Left ventricle myocardium superior (tissue), 1 donor: ENCODE measurements around the gene PLXNA2. TPM values are rescaled to one million over a fixed set of nuclear protein-coding genes. Genes with fewer than 3 reads are reported as not detected.

Experiments
- ATAC-seq: fragments of 200-7000 bp; cut with Tn5 transposase; one replicate; pipeline ENCODE4 v1.9.1; 2020; ENCODE audit warnings: mild to moderate bottlenecking, moderate library complexity
- DNase-seq: peaks from one replicate; pipeline ENCODE4 v3.0.0-alpha.2; 2020
- intact Hi-C: fragments of 100-400 bp; cut with micrococcal nuclease; formaldehyde crosslinking; loops from one replicate; pipeline ENCODE4 v1.11.0; 2022
- total RNA-seq: library from RNA; stranded (reverse); fragmentation: NEBNext Ultra II Directional; extraction: Animal tissue kit (Norgen Biotek cat#: 25700); gene quantifications from one replicate; pipeline ENCODE4 v1.2.1, GENCODE V29; 2021
- donor health status: DM: no; HTN: yes; CAD: no; lungs with severe emphysema.

The PLXNA2 gene
- total RNA-seq, 1 donor from 2014 or later, result 12.1 TPM

DNA sequence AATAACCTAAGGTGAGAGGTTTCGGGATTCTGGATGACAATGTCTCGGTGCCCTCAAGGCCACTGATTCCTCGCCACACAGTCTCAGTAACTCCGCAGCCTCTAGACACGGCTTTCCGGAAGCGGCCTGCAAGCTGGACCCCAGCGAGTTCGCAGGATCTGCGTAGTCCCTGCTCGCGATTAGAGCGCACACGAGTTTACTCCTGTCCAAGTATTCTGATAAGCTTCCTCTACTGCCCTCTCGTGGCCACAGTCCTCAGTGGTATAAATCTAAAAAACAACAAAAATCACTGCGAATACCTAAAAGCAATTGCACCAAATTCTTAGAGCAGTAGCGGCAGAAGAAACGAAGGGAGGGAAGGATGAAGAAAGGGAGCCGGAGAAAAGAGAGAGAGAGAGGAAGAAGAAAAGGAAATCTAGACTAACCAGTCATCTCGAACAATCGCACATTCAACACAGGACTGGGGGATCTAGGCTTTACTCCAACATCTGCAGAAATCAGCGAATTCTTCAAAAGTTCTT lies 1.1 kb upstream of the PLXNA2 start:
- peak; percentile 91 for DNase-seq
- ATAC-seq, result peak; percentile 74
- intact Hi-C loops, result loop anchor here (10.0 kb wide), 2 partner anchors 110 to 220 kb away; no protein-coding TSS in a partner anchor

DNA sequence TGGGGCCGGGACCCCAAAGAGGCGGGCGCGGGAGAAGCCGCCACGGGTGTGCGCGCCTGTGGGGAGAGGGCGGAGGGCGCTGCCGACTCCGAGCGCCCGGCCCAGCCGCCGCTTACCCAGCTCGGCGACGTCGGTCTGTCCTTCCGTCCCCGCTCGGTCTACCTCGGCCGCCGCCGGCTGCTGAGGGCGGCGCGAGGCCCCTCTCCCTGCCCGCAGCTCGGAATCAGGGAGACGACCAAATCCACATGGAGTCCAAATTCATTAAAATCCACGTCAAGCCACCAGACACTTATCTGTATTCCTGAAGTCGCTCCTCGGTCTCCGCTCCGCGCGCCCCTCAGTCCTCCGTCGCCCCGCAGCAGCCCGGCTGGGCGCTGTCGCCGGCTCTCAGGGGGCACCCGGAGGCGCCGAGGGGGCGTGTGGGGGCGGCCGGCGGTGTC lies 637 bp downstream of the PLXNA2 start:
- ATAC-seq (peak; percentile 48), DNase-seq (peak; percentile 62)
- intact Hi-C loops, result loop anchor here (10.0 kb wide), 2 partner anchors 109 to 219 kb away; no protein-coding TSS in a partner anchor

DNA sequence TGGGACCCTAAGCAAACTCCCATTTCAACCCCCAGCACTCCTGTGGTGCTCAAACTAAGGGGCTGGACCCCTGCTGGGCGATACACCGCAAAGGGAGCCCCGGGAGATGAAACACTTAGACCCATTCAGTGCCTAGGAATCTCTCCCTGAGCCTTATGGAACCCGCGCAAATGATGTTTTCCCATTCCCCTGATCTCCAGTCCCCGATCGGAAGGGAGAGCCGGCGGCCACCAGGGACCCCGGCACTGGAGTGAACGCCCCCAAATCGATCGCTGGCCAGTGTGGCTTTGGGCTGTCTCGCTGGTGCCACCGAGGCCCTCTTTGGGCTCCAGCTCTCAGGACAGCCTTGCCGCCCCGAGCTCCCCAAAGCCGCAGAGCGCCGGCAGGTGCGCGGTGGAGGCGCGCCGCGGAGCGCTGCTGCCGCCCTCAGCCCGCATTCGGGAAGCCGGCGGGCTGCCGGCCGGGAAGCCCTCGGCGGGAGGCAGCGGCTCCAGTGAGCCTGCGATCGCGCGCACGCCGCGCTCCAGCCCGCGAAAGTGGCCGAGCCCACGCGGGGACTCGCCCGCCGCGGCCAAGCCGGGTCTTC lies 1.1 kb downstream of the PLXNA2 start:
- DNase-seq (no peak), ATAC-seq (peak; percentile 58)
- intact Hi-C loops, result loop anchor here (10.0 kb wide), 2 partner anchors 108 to 218 kb away; no protein-coding TSS in a partner anchor

DNA sequence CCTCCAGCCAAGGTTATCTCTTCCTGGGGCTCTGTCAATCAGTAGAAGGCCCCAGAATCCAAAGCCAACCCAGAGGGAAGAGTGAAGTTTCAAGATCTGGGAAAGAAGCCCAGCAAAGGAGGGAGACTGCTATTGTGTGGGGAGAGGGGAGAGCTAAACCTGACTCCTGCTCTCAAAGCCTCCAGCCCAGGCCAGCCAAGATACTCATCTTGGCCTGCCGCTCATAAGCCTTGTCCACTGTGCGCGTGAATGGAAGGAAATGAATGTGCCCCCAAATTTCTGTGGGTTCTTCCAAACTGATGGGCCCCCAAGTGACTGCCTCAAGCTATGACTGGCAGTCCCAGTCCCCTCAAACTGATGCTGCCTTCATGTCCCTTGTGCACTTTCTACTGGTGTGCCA lies 2.0 kb downstream of the PLXNA2 start:
- DNase-seq (no peak), ATAC-seq (no peak)
- intact Hi-C loops, result loop anchor here (10.0 kb wide), 2 partner anchors 107 to 217 kb away; no protein-coding TSS in a partner anchor

DNA sequence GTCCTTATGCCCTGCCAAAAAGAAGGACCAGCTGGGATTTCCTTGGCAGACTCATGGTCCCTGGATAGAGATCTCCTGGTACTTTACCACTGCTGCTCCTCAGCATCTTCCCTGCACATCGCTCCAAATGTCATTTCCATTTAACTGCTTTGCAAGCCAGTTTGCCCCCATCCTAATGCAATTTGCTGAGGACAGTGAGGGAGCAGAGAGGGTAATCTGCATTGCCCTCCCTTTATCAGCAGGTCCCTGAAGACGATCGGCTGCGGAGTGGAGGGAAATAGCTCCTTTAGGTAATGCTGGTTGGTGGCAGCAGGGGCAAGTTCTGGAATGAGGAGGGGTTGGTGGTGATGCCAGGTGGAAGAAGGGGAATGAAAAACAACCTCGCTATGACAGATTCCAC lies 2.7 kb downstream of the PLXNA2 start:
- intact Hi-C loops, result loop anchor here (10.0 kb wide), 2 partner anchors 107 to 217 kb away; no protein-coding TSS in a partner anchor
- ATAC-seq (no peak), DNase-seq (no peak)

DNA sequence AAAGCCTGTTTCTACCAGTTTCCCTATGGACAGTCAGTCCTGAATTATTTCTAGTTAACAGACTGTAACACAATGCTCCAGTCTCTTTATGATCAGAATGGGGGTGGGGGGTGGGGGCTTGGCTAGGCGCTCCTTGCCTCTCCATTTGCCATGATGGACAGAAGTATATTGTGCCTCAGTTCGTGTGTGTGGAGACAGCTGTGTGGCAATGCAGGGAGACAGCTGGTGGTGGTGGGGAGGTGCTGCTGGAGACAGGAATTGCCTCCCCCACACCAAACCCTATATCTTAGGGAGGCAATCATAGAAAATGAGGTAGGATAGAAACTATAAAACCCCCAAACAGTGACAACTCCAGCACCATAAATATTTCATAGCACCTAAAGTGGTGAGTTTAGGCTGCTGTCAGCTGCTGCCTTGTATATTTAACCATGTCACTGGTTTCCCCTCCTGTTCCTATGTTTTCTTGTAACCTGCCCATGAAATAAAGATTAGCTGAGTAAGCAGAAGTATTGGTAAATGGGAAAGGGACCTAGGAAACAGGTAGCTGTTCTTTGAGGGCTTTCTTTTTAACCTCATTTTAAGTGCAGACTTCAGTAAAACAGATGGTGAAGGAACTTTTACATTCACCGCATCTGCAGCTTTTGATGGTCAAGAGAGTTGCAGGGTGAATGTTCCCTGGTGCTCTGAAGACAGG lies 3.4 kb downstream of the PLXNA2 start:
- intact Hi-C loops, result loop anchor here (10.0 kb wide), 2 partner anchors 106 to 216 kb away; no protein-coding TSS in a partner anchor
- DNase-seq, result no peak

DNA sequence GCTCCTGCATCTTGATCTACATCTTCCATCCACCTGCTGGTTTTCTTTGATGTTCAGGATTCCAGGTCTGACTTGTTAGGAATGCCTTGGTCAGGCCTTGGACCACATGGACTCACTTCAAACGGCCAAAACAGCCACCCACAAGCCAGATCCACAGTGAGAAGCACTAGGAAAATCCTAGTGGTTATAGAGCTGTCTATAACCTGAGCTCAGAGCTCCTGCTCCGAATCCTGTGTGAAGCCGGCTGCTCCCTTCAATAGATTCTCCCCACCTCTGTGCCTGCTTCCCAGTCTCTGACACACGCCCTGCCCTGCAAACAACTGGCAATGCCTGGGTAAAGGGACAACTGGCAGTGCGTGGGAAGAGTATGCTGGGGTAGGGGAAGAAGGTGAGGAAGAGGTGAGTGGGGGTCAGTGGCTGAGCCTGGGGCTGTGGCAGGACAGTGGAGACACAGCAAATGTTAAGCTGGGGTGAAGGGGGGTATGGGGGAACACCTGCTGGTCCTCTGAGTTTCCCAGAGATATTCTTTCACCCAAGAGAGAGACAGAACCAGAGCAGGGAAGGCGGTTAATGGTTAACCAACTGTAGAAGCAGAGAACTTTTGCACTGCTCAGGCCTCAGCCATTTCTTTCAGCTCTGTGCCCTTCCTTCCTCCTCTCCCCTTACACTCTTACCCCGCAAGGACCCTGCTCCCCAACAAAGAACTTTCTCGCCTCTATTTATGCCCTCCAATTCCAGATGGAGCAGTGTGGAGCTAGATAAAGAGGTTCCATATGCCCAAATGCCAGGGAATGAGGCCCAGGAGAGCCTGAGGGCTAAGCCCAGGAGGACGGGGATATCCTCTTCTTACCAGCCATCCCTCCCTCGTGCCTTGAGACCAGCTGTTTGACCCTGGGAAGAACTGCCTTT lies 4.5 kb downstream of the PLXNA2 start:
- intact Hi-C loops, result loop anchor here (10.0 kb wide), 2 partner anchors 105 to 215 kb away; no protein-coding TSS in a partner anchor
- no peak for DNase-seq
- ATAC-seq, result no peak

More for the DNA sequence above, 3.4 kb downstream of the PLXNA2 start:
- ATAC-seq, result no peak

DNA sequence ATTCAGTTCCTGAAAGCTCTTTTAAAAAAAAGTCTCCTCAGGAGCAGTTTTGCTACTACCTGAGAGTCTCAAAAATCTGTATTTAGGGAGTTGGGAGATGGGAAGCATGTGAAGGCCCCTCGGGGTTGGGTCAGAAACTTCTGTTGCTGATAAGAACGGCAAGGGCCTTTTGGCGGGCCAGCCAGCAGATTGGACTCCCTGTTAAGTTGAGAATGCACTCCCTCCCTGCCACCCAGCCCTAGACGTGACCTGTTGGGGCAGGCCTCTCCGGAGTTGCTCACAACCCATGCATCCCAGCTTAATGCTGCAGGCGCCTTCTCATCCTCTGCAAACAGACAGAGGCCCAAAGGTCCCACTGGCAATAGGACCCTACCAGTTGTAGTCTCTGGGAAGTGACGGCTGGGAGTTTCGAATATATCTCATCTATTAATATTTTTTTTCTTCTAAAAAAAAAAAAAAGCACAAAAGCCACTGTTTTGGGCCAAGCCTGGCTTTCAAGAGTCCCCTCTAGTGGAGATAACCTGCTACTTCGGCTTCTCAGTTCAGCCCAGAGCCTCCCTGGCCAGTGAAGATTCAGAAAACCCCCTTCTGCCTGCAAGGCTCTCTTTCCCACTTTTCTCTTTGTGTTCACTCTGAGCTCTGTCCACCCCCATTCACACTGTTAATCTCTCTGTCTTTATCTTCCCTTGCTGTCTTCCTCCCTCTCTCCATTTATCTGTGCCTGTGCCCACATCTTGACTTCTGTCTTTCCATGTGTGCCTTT lies 5.3 kb downstream of the PLXNA2 start:
- peak; percentile 27 for ATAC-seq
- intact Hi-C loops, result no loop called here

DNA sequence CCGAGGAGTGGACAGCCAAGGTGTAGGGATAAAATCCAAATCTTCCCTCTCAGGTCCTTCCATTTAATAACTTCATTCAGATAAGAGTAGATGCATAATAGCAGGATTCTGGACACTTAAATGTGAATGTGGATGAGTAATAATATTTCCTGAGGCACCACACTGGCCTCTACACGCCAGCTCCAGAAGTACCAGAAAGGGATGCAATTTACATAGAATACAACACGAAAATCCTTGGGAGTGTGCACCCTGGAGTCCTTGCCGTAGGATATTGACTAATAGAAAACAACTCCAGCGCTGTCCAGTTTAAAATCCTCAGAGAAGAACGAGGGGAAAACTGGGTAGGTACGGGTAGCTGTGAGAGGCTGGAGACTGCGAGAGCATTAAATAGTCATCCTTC lies 6.9 kb downstream of the PLXNA2 start:
- ATAC-seq (no peak), DNase-seq (no peak)
- intact Hi-C loops, result no loop called here

More for the DNA sequence above, 5.3 kb downstream of the PLXNA2 start:
- DNase-seq, result peak; percentile 34

DNA sequence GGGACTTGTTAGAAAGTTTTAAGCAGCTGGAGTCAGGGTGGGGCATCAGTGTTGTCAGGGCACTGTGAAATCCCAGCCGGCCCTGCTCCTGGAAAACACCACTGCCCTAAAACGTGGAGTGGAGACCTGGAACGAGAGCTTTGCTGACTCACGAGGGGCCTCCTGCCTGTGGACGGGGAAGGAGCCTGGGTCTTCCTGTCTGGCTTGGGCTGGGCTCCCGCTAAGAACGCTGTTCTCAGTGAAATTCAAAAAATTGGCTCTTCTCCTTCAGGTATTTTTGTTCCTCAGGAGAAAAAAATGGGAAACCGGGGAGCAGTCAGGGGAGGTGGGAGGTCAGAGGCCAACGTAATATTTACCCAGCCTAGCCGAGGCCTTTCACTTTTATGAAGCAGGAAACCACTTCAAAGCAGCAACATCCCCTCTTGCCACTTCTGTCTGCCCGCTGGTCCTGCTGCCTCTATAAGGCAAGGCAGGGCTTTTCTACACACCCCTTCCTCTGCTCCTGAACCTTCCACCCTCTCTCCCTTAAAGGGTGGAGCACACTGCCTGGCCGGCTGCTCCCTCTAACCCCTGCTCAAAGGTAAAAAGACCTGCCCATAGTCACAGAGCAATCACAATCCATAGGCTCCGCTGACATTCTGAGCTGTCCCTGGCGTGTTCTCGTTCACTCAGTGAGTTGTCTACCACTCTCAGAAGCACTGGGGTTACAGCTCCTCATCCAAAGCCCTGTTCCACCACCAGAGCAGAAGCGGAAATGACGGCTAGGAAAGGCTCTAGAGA lies 8.0 kb downstream of the PLXNA2 start:
- ATAC-seq, result peak; percentile 74
- peak; percentile 69 for DNase-seq
- intact Hi-C loops, result no loop called here

DNA sequence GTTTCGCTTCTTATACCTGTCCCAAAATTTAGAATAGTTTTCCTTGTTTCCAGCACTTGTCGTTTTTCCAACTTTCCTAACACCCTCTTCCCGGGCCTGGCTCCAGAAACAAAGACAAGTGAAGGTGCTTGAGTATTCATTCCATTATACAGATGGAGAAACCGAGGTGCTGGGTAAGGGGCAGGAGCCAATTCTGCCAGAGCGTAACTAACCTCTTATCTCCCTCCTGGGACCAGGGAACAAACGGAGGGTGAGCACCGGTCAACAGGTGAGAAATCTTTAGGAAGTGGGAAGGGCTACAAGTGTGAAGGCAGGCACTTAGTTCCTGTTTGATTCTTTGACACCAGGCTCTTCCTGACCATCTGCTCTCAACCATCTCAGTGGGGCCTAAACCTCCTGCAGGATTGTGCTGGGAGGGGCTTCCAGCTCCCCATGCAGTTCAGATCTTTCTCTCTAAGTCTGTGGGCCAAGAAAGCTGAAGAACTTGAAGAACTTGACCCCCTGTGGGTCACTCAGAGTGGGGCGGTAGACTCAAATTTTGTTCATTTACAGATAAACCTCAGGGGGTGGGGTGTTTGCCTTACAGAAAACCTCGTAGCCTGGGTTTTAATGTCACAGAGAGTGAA lies 8.7 kb downstream of the PLXNA2 start:
- DNase-seq (no peak), ATAC-seq (no peak)
- intact Hi-C loops, result no loop called here

DNA sequence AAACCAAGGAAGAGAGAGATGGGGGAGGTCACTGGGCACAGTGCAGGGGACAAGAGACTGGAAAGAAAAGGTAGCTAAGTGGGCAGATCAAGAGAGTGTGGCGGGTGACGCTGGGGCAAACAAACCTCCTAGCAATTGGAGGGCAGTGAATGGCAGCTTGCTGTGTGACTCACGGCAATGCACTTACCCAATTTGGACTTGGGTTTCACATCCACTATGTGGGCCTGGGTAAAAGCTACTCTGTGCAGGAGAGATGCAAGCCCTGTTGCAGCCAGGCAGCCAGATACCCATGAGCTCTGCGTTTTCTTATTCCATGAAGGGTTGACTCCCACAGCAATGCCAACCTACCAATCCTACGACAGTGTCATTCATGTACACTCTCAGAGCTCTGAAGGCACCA lies 9.5 kb downstream of the PLXNA2 start:
- ATAC-seq (no peak), DNase-seq (no peak)
- intact Hi-C loops, result no loop called here

DNA sequence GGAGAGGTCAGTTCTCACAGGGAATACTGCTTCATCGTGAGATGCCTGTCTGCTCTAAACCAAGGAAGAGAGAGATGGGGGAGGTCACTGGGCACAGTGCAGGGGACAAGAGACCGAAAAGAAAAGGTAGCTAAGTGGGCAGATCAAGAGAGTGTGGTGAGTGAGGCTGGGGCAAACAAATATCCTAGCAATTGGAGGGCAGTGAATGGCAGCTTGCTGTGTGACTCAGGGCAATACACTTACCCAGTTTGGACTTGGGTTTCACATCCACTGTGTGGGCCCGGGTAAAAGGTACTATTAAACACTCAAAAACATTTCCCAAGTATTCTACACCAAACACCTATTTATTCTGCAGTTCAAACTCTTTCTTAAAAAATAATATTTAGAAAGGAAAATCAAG lies 10.2 kb downstream of the PLXNA2 start:
- ATAC-seq, result no peak
- no peak for DNase-seq
- intact Hi-C loops, result no loop called here

DNA sequence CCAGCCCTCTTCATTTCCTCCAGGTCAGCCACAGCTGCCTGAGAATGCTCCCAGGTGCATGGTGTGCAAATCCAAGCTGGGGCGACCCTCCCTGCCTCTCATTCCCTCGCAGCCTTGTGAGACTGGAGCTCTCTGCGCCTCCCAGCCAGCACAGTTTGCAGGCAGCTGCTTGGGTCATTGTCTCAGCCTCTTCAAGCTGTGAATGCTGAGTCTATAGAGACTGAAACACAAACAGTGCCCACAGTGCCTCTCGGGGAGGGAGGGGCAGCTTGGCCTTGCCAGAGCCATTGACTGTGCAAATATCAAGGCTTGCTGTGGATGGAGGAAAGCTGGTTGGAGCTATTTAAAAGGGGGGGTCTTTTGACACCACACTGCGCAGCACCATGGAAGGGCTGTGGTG lies 10.6 kb downstream of the PLXNA2 start:
- ATAC-seq (peak; percentile 62), DNase-seq (no peak)
- intact Hi-C loops, result no loop called here

DNA sequence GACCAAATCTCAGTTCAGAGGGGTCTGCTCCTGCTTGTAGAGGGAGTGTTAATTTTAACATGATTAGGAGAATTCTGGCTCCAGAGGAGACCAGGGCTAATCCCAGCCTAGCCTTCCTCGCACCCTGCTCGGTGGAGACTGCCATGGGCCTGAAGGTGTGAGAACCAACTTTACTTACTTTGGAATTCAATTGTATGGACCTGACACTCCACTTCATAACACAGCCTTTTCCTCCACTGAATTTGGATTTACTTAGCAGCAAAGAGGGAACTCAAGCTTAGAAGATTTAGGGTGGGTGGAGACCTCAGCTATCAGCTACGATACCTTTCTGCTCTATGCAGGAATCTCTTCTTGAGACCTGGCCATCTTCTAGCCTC lies 11.5 kb downstream of the PLXNA2 start:
- intact Hi-C loops, result no loop called here
- ATAC-seq (no peak), DNase-seq (no peak)

DNA sequence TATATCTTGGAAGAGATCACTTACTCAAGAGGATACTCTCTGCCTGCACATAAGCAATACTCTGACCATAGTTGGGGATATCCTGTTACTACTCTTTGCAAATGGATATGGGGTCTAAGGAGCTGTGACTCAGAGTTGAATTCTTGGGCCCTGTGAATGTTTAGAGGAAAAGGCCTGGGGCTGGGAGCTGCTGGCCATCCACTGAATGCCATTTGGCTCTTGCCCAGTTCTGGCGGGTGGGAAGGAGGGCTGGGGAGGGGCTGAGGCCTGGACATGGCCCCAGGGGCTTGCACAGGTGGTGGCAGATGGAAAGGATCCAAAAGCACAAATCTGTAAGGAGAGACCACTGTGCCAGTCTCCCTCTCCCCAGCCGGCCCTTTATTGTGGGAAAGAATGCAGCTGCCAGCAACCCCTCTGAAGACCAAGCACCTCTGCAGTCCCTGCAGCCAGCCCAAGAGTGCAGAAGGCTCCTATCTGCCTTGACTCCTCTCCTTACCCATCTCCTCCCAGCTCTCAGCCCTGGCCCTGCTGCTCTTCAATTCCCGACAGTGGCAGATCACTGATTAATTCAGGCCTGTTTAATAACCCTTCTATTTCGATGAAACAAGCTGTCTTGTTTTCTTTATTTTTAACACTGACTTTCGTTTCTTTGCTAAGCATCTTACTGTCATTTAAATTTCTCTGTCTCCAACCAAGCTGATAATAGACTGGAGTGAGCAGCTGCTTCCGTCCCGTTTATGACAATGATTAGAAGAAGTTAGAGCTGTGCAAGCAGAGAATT lies 12.1 kb downstream of the PLXNA2 start:
- ATAC-seq, result no peak
- intact Hi-C loops, result no loop called here
- no peak for DNase-seq
